Activated naive CD4-positive, alpha-beta T cell treated with anti-CD3 and anti-CD28 coated beads, Interleukin-2, amount 50 U/mL, for 72 hours (primary cell): ENCODE results near the gene PRICKLE4. TPM values are rescaled to one million over a fixed set of nuclear protein-coding genes. Genes with fewer than 3 reads are reported as not detected.
A peak's percentile ranks its signal among the peaks of the same experiment; 100 is the strongest.

ENCODE experiments used
- ATAC-seq, 2 donors: fragments of 150-1000 bp; cut with Tn5 transposase; 2 replicates each; pipeline ENCODE4 v1.10.0; 2021; ENCODE audit warnings: mild to moderate bottlenecking in 2 of 2, moderate library complexity in 2 of 2
- DNase-seq, 2 donors: peaks; one replicate each; pipeline ENCODE4 v3.0.0; 2021 to 2022; ENCODE audit warnings: low spot score in 2 of 2
- H3K27ac Mint-ChIP-seq, 2 donors: one replicate each; pipeline ENCODE4 v1.8.0; 2022; ENCODE audit warnings: mild to moderate bottlenecking in 2 of 2, mixed read lengths in 2 of 2
- H3K36me3 Mint-ChIP-seq, 2 donors: one replicate each; pipeline ENCODE4 v1.8.0; 2022; ENCODE audit warnings: mixed read lengths in 2 of 2
- H3K9me3 Mint-ChIP-seq, 2 donors: one replicate each; pipeline ENCODE4 v1.8.0; 2022; ENCODE audit warnings: mixed read lengths in 2 of 2
- total RNA-seq, 2 donors: library from RNA; stranded (reverse); gene quantifications; one replicate each; pipeline ENCODE4 v1.2.3, GENCODE V29; 2022

PRICKLE4 gene
- total RNA-seq, 2 donors from 2014 or later = 0.60 TPM; not detected in 1

GRCh38 chr6:41779788-41780550 is 613 bp upstream of the PRICKLE4 start, which contains the start of gene FRS3:
FRS3 (minus strand) TSS chr6:41779900; CDS start chr6:41776987, 2,913 bp downstream.
- DNase-seq (peak; percentile 97 to 100), ATAC-seq (peak; percentile 98)
- H3K27ac Mint-ChIP-seq = peak within 1 kb of the TSS; percentile 49 to 90
- H3K9me3 Mint-ChIP-seq = no peaks in the 10 kb centered on the region
- no peaks in the 10 kb centered on the region for H3K36me3 Mint-ChIP-seq

- no peak overlapping the region for H3K27ac Mint-ChIP-seq
- ATAC-seq = no peak
- H3K36me3 Mint-ChIP-seq = no peaks in the 10 kb centered on the region
- no peak for DNase-seq
- no peaks in the 10 kb centered on the region for H3K9me3 Mint-ChIP-seq
Observed at GRCh38 chr6:41781366-41781730, 766 bp downstream of the PRICKLE4 start.

DNA sequence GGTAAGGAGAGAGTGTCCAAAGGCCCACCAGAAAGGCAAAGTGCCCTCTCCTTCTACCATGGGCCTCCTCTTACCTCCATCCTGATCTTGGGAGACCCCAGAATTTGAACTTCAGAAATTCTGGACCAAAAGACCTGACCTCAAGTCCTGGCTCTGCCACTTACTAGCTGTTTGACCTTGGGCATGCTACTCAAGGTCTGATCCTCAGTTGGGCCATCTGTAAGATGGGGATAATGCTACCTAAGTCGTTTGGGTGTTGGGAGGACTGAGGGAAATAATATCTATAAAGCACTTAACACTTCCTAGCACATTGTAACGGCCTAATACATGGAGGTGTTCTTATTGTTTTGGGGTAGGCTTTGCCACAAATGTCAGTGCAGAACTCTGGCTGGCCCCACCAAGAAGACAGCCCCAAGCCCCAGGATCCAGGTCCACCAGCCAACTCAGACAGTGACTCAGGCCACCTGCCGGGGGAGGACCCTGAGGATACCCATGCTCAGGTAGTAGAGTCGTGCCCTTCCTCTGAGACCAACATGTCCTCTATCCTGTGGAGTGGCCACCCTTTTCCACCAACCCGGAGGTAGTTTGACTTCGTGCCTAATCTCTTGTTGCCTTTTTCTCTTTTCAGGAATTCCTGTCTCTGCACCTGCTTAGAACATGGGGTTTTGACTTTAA is 2.7 kb downstream of the PRICKLE4 start:
- ATAC-seq = no peak
- H3K27ac Mint-ChIP-seq = no peak overlapping the region
- no peak for DNase-seq
- H3K9me3 Mint-ChIP-seq = no peaks in the 10 kb centered on the region
- peaks cover 8 to 12% of the 10 kb centered on the region in 2 donors for H3K36me3 Mint-ChIP-seq

GRCh38 chr6:41784581-41785171 is 4.1 kb downstream of the PRICKLE4 start:
- ATAC-seq (no peak), DNase-seq (no peak)
- peaks cover 17 to 20% of the 10 kb centered on the region in 2 donors for H3K36me3 Mint-ChIP-seq
- no peaks in the 10 kb centered on the region for H3K9me3 Mint-ChIP-seq
- no peak overlapping the region for H3K27ac Mint-ChIP-seq

GRCh38 chr6:41785254-41785653 is 4.7 kb downstream of the PRICKLE4 start:
- H3K36me3 Mint-ChIP-seq = peaks cover 23 to 25% of the 10 kb centered on the region in 2 donors
- no peaks in the 10 kb centered on the region for H3K9me3 Mint-ChIP-seq
- H3K27ac Mint-ChIP-seq = no peak overlapping the region
- ATAC-seq = no peak
- no peak for DNase-seq

- Mint-ChIP-seq H3K9me3 (no peaks in the 10 kb centered on the region), H3K36me3 (peaks cover 25 to 28% of the 10 kb centered on the region in 2 donors), H3K27ac (no peak overlapping the region)
- no peak for DNase-seq
- ATAC-seq = no peak
Observed at GRCh38 chr6:41785689-41786450, 5.3 kb downstream of the PRICKLE4 start.

DNA sequence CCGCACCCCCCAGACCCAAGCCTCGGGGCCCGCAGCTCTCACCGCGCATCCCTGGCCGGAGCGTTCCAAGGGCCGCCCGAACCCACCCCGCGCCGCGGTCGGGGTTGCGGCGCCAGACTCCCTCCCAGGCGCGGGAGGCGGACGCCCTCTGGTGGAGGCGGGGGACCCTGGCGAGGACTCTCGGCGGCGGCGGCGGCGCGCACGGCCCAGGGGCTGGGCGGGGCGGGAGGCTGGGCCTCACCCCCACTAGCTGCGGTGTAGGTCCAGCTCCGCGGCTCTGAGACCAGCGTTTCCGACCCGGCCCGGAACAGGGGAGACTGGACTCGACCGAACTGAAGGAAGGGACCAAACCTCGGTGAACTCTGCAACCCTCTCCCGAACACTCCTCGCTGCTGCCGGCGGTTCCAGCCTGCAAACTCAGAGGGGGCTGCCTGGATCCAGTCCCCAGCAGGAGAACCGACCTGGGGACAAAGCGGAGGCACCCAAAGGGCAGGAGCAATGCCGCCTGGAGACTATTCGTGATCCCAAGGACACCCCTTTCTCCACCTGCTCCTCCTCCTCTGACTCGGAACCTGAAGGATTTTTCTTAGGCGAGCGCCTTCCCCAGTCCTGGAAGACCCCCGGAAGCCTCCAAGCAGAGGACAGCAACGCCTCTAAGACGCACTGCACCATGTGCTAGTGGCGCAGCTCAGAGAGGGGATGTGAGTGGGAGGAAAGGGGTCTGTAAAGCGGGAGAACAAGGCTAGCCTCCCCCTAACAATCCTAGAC is 6.1 kb downstream of the PRICKLE4 start:
- DNase-seq (peak; percentile 84 to 97), ATAC-seq (peak; percentile 79 to 80)
- Mint-ChIP-seq H3K27ac (peak overlapping the region; percentile 97 to 99), H3K36me3 (peaks cover 25 to 28% of the 10 kb centered on the region in 2 donors), H3K9me3 (no peaks in the 10 kb centered on the region)

- Mint-ChIP-seq H3K36me3 (peaks cover 25 to 28% of the 10 kb centered on the region in 2 donors), H3K9me3 (no peaks in the 10 kb centered on the region), H3K27ac (peak within 1 kb of the TSS; percentile 97 to 99)
- ATAC-seq (peak; percentile 88), DNase-seq (peak; percentile 94 to 95)
Observed at GRCh38 chr6:41787219-41787917, 6.8 kb downstream of the PRICKLE4 start, which contains the start of gene TOMM6. TOMM6 (plus strand) TSS chr6:41787694; CDS start chr6:41787698, 4 bp downstream.

- Mint-ChIP-seq H3K36me3 (peaks cover 25 to 28% of the 10 kb centered on the region in 2 donors), H3K9me3 (no peaks in the 10 kb centered on the region), H3K27ac (peak overlapping the region; percentile 96 to 97)
- no peak for DNase-seq
- no peak for ATAC-seq
Observed at GRCh38 chr6:41789390-41789724, 8.8 kb downstream of the PRICKLE4 start.

DNA sequence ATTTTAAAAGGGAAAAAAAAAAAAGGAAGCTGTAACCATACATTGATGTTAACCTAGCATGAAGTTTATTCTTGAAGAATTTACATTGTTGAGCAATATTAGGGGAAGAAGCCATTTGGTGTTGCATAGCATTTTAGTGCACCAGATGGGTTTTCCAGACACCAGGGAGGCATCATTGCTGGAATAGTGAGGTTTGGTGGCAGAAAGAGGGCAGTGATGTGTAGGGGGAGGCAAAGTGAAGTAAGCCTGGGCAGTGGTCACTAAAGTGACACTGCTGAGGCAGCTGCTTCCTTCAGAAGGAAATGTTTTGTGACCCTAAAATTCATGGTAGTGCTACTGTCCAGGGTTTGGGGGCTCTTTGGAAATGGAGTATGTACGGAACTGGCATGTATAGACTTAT is 9.5 kb downstream of the PRICKLE4 start:
- Mint-ChIP-seq H3K36me3 (peaks cover 25 to 28% of the 10 kb centered on the region in 2 donors), H3K27ac (peak overlapping the region; percentile 96 to 97), H3K9me3 (no peaks in the 10 kb centered on the region)
- ATAC-seq (no peak), DNase-seq (no peak)

- peaks cover 25 to 28% of the 10 kb centered on the region in 2 donors for H3K36me3 Mint-ChIP-seq
- no peak overlapping the region for H3K27ac Mint-ChIP-seq
- DNase-seq (no peak), ATAC-seq (no peak)
- no peaks in the 10 kb centered on the region for H3K9me3 Mint-ChIP-seq
Observed at GRCh38 chr6:41791305-41791704, 10.7 kb downstream of the PRICKLE4 start.

DNA sequence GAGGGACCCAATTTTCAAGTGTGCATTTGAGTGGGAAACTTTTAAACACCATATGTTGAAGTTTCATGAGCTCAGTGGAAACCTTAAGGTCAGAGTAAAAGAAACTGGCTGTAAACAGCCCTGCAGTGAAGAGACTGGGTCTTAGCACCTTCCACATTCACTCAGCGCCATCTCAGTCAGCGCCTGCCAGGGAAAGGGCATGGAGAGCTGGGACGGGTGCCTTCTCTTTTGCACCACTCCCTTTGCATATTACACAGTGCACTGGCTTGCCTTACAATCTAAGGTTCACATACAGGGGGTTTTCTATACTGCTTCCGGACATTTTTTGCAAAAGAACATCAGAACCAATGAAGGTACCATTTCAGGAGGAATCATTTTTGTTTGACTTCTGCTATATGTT is 11.4 kb downstream of the PRICKLE4 start:
- ATAC-seq (no peak), DNase-seq (no peak)
- Mint-ChIP-seq H3K27ac (peak overlapping the region in 1 of 2 donors; percentile 24), H3K9me3 (no peaks in the 10 kb centered on the region), H3K36me3 (peaks cover 25% of the 10 kb centered on the region in 2 donors)

GRCh38 chr6:41796474-41796873 is 15.9 kb downstream of the PRICKLE4 start:
- Mint-ChIP-seq H3K9me3 (no peaks in the 10 kb centered on the region), H3K27ac (no peak overlapping the region), H3K36me3 (no peaks in the 10 kb centered on the region)
- peak; percentile 18 to 79 for ATAC-seq
- DNase-seq = no peak

DNA sequence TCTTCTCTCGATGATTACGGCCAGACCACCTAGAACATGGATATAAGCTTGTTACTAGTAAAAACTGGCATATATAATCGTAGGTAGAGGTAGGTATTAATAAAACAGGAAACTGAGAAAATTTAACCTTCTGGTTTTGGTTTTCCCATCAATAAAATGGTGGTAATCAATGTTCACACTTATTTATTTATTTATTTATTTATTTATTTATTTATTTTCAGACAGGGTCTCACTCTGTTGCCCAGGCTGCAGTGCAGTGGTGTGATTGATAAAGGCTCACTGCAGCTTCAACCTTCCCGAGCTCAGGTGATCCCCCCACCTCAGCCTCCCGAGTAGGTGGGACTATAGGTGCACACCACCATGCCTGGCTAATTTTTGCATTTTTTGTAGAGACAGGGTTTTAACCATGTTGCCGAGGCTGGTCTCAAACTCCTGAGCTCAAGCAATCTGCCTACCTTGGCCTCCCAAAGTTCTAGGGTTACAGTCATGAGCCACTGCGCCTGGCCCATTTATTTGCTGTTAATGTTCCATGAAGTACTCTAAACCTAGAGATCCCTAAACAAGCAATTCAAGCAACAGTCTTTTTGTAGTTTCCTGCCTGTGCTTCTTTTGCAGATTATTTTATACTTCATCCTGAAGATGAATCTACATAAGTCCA is 18.4 kb downstream of the PRICKLE4 start:
- H3K9me3 Mint-ChIP-seq = no peaks in the 10 kb centered on the region
- no peaks in the 10 kb centered on the region for H3K36me3 Mint-ChIP-seq
- DNase-seq = no peak
- no peak for ATAC-seq
- H3K27ac Mint-ChIP-seq = no peak overlapping the region

DNA sequence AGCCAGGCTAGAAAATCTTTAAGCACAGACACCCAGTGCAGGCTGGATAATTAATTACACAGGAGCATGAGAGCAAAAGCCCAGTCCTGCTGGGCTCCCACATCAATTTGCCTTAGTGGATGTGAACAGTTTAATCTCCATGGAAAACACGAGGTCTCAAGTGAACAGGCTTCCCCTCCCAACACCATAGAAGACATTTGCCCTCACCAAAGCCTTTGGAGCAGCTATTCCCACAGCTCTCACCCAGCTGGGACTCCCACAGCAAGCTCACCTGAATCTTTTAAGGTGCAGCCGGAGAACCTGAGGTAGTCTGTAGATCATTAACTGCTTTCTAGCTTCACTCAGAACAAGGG is 19.0 kb downstream of the PRICKLE4 start:
- H3K36me3 Mint-ChIP-seq = no peaks in the 10 kb centered on the region
- ATAC-seq (no peak), DNase-seq (no peak)
- no peak overlapping the region for H3K27ac Mint-ChIP-seq
- H3K9me3 Mint-ChIP-seq = no peaks in the 10 kb centered on the region
